Stimulated activated naive CD4-positive, alpha-beta T cell treated with Interleukin-2 at 50 U/mL for 16 hours (primary cell): Measurements from ENCODE around the gene RETSAT.

Experiments
- DNase-seq: peaks from one replicate; lab custom pipeline; 2025; lab: John Stamatoyannopoulos, UW

RETSAT gene

GRCh38 chr2:85307527-85307897, 46.8 kb downstream of the RETSAT start:
- no peak for DNase-seq

GRCh38 chr2:85303780-85304531, 50.4 kb downstream of the RETSAT start:
- no peak for DNase-seq

- no peak for DNase-seq
Observed at GRCh38 chr2:85302121-85302520, 52.2 kb downstream of the RETSAT start.
